Calu3 (cell line): ENCODE results near the gene GRIK4. TPM values are rescaled to one million over a fixed set of nuclear protein-coding genes. Genes with fewer than 3 reads are reported as not detected.

Experiments
- BruUV-seq: library from RNA; stranded (reverse); fragments of 400-500 nt; replicated peaks from 2 replicates; lab custom pipeline; 2021; lab: Mats Ljungman, UMichigan
- CTCF ChIA-PET: fragments of 300-600 bp; sonication (Branson Sonifier 250); formaldehyde crosslinking; loops from one replicate; lab custom pipeline; 2022; ENCODE audit warnings: antibody characterized with exemption; lab: Charles Lee
- DNase-seq: peaks from one replicate; pipeline ENCODE4 v3.0.0; 2022
- H3K27ac Mint-ChIP-seq: one replicate; pipeline ENCODE4 v1.8.0; 2022; ENCODE audit warnings: mixed read lengths; ENCODE audit not compliant: unreplicated experiment
- H3K27me3 Mint-ChIP-seq: one replicate; pipeline ENCODE4 v1.8.0; 2022; ENCODE audit warnings: mixed read lengths; ENCODE audit not compliant: unreplicated experiment
- H3K36me3 Mint-ChIP-seq: one replicate; pipeline ENCODE4 v1.8.0; 2022; ENCODE audit warnings: mild to moderate bottlenecking, moderate library complexity, mixed read lengths; ENCODE audit not compliant: insufficient read depth, unreplicated experiment
- H3K4me1 Mint-ChIP-seq: one replicate; pipeline ENCODE4 v1.8.0; 2022; ENCODE audit warnings: mild to moderate bottlenecking, low read depth, mixed read lengths; ENCODE audit not compliant: unreplicated experiment
- H3K4me3 Mint-ChIP-seq: one replicate; pipeline ENCODE4 v1.8.0; 2022; ENCODE audit warnings: mild to moderate bottlenecking, low read depth, moderate library complexity, mixed read lengths; ENCODE audit not compliant: unreplicated experiment
- H3K9me3 Mint-ChIP-seq: one replicate; pipeline ENCODE4 v1.8.0; 2022; ENCODE audit warnings: low read depth, mixed read lengths; ENCODE audit not compliant: unreplicated experiment
- intact Hi-C: fragments of 100-400 bp; cut with micrococcal nuclease; formaldehyde crosslinking; loops from one replicate; pipeline ENCODE4 v1.10.0; 2022; ENCODE audit not compliant: unreplicated experiment
- total RNA-seq: library from RNA; stranded (reverse); gene quantifications from 2 replicates; pipeline ENCODE4 v1.2.3, GENCODE V29; 2022
- TF ChIP-seq, protein P1 (sequence below): fragments of 200-600 bp; IDR thresholded peaks from one replicate; pipeline ENCODE4 v1.8.0; 2022; ENCODE audit warnings: antibody characterized with exemption; ENCODE audit not compliant: unreplicated experiment

Gene GRIK4
- total RNA-seq, 1 experiment from 2014 or later: not detected

DNA sequence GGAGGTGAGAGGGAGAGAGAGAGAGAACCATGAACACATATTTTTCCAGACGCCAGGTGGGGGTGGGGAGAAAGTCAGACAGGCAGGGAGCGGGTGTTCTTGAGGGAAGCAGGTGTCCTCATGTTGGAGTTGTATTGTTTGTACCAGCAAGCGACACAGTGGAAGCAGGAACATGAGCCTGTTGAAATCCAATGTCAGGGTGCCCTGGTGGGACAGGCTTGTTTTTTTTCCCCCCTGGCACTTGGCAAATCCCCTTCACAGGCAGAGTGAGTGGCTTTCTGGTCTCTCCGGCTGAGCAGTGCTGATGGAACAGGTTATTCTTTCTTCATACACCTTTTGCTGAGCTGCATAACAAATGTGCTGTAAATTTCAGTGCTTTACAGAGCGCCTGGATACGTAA, 125.6 kb downstream of the GRIK4 start:
- no TSS peak for BruUV-seq
- Mint-ChIP-seq H3K27ac (no peak overlapping the region), H3K4me1 (no peaks in the 10 kb centered on the region), H3K36me3 (no peaks in the 10 kb centered on the region), H3K27me3 (peaks cover 72% of the 10 kb centered on the region), H3K9me3 (no peaks in the 10 kb centered on the region), H3K4me3 (no peak overlapping the region)
- TF ChIP-seq, protein P1, sequence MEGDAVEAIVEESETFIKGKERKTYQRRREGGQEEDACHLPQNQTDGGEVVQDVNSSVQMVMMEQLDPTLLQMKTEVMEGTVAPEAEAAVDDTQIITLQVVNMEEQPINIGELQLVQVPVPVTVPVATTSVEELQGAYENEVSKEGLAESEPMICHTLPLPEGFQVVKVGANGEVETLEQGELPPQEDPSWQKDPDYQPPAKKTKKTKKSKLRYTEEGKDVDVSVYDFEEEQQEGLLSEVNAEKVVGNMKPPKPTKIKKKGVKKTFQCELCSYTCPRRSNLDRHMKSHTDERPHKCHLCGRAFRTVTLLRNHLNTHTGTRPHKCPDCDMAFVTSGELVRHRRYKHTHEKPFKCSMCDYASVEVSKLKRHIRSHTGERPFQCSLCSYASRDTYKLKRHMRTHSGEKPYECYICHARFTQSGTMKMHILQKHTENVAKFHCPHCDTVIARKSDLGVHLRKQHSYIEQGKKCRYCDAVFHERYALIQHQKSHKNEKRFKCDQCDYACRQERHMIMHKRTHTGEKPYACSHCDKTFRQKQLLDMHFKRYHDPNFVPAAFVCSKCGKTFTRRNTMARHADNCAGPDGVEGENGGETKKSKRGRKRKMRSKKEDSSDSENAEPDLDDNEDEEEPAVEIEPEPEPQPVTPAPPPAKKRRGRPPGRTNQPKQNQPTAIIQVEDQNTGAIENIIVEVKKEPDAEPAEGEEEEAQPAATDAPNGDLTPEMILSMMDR: no peak
- intact Hi-C loops: no loop called here
- no peak for DNase-seq
- CTCF ChIA-PET: no interaction called here

DNA sequence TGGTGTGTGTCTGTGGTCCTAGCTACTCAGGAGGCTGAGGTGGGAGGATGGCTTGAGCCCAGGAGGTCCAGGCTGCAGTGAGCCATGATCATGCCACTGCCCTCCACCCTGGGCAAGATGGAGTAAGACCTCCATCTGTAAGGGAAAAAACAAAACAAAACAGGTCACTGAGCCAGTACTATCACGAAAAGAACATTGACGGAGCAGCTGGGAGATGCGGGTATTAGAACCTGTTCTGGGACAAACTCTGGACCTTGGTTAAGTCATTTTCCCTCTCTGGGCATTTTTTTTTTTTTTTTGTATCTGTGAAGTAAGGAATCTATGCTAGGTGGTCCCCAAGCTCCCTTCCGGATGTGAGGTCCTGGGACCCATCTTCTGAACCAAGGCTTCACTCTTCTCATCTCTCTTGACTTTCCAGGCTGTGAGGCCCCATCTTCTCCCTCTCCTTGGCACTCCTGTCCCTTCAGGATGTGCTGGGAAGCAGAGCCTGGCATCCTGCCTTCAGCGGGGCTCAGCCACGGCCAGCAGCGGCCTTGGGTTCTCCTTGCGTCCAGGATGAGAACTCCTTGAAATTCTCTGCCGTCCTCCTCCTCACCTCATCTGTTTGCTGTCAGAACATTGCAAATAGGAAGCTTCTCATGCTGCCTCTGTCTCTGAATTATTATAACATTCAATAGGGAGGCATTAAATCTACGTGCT, 130.8 kb downstream of the GRIK4 start:
- H3K9me3 Mint-ChIP-seq: no peaks in the 10 kb centered on the region
- peaks cover 80% of the 10 kb centered on the region for H3K27me3 Mint-ChIP-seq
- no TSS peak for BruUV-seq
- no peak overlapping the region for H3K27ac Mint-ChIP-seq
- H3K4me3 Mint-ChIP-seq: no peak overlapping the region
- no peaks in the 10 kb centered on the region for H3K36me3 Mint-ChIP-seq
- CTCF ChIA-PET: no interaction called here
- TF ChIP-seq, protein P1: no peak
- intact Hi-C loops: no loop called here
- DNase-seq: no peak
- H3K4me1 Mint-ChIP-seq: no peaks in the 10 kb centered on the region

DNA sequence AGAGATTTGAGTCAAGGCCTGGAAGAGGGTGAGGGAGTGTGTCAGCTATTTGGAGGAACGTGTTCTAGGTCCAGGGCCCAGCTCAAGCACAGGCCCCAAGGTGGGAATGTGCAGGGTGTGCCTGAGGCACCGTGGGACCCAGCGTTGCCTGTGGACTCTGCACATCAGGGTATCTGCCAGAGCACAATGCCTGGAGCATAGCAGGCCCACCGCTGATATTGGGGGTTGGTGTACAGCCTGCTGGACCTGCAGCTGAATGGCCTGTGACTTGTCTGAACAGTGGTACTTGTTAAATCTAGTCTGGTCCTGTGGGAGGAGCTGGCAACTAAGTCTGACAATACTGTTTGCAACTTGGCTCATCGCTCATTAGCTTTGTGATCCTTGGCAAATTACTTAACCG, 131.7 kb downstream of the GRIK4 start:
- Mint-ChIP-seq H3K36me3 (no peaks in the 10 kb centered on the region), H3K27me3 (peaks cover 88% of the 10 kb centered on the region)

DNA sequence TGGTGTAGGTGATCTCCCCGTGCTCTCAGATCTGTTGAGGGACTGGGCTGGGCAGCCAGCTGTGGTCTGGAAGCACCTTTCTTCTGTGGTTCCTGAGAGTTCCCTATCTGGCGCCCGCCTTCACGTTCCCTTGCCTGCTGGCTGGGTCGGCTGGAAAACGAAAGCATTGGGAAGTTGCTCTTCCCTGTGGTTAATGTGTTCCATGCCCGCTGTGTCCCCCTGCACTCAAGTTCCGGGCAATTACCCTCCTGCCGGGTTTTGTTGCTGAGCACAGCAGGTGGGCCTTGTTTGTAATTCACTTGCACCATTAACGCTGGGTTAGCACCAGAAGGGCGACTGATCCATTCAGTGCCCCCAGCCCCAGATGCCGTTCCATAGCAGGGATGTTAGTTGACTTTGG, 134.1 kb downstream of the GRIK4 start:
- Mint-ChIP-seq H3K27ac (no peak overlapping the region), H3K9me3 (no peaks in the 10 kb centered on the region), H3K4me1 (no peaks in the 10 kb centered on the region), H3K4me3 (no peak overlapping the region), H3K27me3 (peaks cover 95% of the 10 kb centered on the region), H3K36me3 (no peaks in the 10 kb centered on the region)
- CTCF ChIA-PET: no interaction called here
- no peak for DNase-seq
- BruUV-seq: no TSS peak
- TF ChIP-seq, protein P1: no peak
- intact Hi-C loops: no loop called here

More for the DNA sequence above, 131.7 kb downstream of the GRIK4 start:
- no peak overlapping the region for H3K4me3 Mint-ChIP-seq
- H3K4me1 Mint-ChIP-seq: no peaks in the 10 kb centered on the region
- DNase-seq: no peak
- no TSS peak for BruUV-seq
- CTCF ChIA-PET: no interaction called here
- no peaks in the 10 kb centered on the region for H3K9me3 Mint-ChIP-seq
- intact Hi-C loops: no loop called here
- H3K27ac Mint-ChIP-seq: no peak overlapping the region
- TF ChIP-seq, protein P1: no peak
